Measurements from ENCODE around the gene ASGR1.
"Not testable (repeated sequence)": the region's sequence is repeated elsewhere in the genome, so short reads cannot be mapped to it uniquely, and the experiment has no call there.

Gene ASGR1

DNA sequence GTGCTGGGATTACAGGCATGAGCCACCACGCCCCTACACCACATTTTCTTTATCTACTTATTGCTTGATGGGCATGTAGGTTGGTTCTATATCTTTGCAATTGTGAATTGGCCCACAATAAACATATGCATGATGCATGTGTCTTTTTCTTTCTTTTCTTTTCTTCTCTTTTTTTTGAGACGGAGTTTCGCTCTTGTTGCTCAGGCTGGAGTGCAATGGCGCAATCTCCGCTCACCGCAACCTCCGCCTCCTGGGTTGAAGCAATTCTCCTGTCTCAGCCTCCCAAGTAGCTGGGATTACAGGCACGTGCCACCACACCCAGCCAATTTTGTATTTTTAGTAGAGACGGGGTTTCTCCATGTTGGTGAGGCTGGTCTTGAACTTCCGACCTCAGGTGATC is 20.7 kb downstream of the ASGR1 start:
- DNase-seq (ENCODE audit: low read depth) = not testable (repeated sequence)

DNA sequence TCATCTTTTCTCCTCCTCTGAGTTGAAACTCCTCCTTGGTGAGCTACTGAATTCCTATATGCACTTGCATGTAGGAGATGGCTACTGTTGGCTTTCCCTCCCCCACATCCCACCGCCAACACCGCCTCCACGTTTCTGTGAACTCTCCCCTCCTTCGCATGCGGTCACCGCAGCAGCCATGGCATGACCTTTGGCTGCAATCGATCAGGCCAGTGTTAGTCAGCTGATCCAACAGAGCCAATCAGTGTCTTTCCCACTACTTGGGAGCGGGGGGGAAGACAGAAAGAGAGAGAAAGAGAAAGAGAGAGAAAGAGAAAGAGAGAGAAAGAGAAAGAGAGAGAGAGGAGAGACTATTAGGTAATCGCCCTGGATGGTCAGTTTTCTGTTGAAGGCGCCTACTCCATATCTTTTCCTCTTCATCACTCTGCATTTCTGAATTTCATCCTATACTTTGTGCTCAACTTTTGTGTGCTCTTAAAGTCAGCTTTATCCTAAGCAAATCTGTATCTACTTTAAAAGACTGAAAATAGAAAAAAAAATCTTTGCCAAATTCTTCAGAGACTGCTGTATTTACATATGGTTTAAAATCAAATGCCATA is 22.7 kb downstream of the ASGR1 start:
- no peak for DNase-seq (ENCODE audit: low read depth)

DNA sequence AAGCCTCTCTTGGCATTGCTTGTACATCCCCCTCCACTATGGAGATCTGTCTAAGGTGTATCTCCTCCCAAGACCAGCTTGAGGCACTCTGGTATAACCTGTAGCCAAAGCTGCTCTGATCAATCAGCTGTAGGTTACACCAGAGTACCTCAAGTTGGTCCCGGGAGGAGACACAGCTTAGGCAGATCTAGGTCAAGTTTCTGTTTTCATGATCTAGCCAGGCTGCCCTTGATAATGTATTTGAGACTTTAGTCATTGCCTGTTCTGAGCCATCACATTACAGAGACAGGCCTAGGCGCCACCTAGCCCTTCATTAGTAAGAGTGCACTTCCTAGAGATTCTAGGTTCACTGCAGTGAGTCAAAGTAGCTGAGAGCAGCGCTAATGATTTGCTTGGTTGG is 31.4 kb downstream of the ASGR1 start:
- no peak for DNase-seq (ENCODE audit: low read depth)

DNA sequence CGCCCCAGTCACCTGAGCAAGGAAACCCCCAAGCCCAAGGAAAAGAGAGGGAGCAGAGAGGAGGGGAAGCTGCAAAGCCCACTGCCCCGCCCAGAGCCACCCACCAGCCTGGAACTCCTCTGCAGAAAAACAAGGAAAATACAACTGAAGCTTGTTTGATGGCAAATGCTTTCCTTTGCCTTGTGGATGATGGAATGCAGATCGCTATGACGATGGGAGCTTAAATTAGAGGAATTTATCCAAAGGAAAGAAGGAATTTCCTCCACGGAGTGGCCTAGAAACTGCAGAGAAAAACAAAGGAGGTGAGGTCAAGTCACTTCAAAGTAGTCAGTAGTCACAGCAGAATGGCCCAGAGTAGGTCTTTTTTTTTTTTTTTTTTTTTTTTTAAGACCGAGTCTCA is 33.1 kb downstream of the ASGR1 start:
- no peak for DNase-seq (ENCODE audit: low read depth)

DNA sequence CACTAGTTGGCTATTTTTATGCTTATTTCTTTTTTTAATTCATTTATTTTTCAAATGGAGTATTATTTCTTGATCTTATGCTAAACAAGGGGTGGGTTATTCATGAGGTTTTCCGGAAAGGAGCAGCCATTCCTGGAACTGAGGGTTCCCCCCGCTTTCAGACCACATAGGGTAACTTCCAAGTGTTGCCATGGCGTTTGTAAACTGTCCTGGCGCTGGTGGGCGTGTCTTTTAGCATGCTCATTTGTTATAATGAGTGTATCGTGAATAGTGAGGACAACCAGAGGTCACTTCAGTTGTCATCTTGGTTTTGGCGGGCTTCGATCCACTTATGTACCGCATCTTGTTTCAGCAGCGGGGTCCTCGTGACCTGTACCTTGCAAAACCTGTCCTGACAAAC is 35.0 kb downstream of the ASGR1 start:
- no peak for DNase-seq (ENCODE audit: low read depth)

DNA sequence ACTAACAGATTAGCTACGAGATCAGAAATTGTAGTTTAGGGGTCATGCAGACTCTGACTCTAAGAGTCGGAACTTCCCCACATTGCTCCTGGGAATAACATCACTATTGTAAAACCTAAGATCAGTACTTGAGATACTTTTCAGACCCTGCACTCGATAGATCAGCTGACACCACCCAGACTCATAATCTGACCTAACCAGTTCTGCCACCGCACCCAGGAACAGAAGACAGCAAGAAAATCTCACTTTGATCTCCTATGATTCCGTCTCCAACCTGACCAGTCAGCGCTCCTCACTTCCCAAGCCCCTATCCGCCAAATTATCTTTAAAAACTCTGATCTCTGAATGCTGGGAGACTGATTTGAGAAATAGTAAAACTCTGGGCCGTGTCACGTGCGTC is 37.3 kb downstream of the ASGR1 start:
- no peak for DNase-seq (ENCODE audit: low read depth)

DNA sequence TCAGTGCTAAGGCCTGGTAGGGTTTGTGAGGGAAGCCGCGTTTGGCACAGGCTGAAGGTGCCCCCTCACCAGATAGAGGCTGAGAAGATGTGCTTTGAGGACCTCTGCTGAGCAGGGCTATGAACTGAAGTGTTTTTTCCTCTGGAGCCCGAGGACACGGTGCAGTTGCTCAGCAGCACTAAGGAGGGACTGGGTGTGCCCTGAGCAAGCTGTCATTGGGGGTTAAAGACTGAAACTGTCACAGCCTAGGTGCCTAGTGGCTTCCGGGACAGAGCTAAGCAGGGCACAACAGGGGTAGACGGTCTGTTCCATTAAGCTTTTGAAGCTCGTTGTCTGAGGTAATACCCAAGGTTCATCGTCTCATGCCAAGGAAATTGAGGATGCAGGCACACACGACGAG is 39.8 kb downstream of the ASGR1 start:
- no peak for DNase-seq (ENCODE audit: low read depth)

DNA sequence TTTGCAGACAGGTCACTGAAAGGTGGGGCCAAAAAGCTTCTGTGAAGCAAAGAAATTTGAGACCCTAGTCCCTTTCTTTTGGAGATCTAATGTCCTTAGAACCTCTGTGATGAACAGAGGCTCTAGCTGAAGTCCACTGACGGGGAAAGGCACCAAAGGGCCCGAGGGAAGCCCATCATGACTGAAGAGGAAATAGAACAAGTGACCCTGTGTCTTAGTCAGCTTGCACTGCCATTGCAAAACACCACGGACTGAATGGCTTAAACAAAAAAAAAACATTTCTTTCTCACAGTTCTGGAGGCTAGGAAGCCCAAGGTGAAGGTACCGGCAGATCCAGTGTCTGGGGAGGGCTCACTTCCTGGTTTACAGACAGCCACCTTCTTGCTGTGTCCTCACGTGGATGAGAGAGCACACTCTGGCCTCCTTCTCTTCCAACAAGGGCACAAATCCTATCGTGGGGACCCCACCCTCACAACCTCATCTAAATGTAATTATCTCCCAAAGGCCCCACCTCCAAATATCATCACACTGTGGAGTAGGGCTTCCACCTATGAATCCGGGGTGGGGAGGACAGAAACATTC is 40.3 kb downstream of the ASGR1 start:
- DNase-seq (ENCODE audit: low read depth) = no peak

DNA sequence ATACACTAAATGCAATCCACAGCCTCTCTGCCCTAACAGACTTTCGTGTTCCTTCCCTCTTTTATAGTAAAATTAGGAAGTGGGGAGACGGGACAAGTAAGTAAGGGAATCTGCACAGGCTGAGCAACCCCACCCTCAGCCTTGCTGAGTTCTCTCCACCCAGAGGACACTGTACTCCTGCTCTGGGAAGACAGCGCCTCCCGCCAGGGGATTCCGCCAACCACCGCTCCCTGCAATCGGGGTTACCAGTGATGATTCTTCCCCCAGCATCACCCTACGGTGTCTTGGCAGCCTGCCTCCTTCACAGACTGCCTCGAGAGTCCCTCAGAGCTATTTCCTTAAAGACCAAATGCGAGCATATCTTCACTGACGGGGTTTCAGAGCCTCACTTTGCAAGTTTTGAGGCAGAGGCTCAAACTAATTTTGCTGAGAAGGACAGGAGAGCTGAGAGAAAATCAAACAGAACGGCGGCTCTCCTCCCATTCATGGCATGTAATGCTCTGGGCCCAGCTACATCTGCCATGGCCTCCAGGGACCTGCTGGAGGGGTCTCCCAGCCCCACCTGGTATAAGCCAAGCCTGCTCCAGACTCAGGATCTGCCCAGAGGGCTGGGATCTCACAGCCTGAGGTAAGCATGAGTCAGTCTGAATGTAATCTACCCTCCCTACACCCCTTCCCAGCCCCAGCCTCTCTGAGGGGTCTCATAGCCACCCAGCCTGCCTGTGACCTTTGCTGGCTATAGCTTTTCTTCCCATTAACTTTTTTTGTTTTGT is 41.8 kb downstream of the ASGR1 start:
- no peak for DNase-seq (ENCODE audit: low read depth)

DNA sequence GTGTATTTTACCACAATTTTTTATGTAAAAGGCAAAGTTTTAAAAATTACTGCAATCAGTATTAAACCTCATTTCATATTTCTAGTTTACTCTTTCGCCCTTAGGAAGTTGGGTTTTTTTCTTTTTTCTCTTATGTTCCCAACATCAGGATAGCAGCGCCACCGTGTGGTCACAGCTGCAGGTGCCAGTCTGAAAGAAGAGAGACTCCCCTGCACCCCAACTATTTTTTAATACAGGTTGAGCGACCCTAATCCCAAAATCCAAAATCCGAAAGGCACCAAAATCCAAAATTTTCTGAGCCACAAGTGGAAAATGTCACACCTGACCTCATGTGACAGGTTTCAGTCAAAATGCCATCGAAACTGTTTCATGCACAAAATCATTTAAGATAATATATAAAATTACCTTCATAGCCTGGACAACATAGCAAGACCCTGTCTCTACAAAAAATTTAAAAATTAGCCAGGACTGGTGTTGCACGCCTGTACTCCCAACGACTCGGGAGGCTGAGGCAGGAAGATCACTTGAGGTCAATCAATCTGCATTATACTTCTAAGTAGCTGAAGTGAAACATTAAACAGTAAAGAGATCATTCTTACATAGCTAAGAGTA is 42.8 kb downstream of the ASGR1 start:
- DNase-seq (ENCODE audit: low read depth) = peak; percentile 73

DNA sequence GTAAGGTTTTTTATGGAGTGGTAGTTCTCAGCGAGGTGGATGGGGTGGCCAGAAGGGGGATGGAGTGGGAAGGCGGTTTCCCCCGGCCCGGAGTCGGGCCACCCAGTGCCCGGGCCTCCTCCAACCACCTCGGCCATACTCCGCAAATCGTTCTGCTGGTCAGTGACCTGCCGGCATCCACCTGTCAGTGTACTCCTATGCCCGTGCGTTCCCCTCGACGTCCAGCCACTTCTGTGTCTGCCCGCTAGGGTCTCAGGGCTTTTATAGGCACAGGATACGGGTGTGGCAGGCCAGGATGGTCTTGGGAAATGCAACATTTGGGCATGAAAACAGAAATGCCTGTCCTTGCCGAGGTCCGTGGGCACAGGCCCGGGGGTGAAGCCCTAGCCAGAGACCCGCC is 45.3 kb downstream of the ASGR1 start:
- no peak for DNase-seq (ENCODE audit: low read depth)

DNA sequence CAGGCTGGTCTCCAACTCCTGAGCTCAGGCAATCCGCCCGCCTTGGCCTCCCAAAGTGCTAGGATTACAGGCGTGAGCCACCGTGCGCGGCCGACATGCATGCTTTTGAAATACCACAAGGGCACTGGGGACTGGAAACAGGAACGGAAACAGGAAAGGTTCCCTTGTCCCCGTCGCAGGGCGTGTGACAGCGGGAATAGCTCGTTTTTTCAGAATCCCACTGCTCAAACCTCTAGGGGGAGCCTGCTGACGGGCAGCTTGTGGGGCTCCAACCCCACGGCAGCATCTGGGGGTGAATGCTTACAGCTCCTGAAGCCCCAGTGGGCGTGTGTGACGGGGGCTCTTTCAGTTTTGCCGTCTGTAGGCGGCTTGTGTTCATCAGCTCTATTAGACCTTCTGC is 45.7 kb downstream of the ASGR1 start:
- DNase-seq (ENCODE audit: low read depth) = no peak

DNA sequence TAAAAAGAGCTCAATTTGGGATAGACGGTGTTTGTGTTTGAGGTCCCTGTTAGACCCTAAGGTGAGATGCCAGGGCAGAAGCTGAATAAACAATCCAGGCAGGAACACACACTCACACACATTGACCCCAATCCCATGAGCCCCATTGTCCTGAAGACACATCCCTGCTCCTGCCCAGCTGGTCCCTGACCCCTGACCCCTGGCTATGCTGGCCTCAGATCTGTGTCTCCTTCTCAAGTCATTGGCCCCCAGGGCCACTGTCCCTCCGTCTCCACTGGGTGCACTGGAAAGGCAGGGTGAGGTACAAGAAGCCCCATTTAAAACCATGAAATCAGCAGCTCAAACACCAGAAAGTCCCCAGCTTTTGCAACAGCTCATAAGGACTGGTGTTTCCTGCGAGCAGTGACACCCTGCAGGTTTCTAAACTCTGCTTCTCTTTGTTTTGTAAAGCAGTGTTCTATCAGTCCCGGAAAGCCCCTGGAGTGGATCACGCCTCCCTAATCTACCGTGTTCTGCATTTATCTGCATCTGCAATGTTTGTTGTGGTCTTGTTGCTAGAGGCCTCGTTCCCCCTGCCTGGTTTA is 46.6 kb downstream of the ASGR1 start:
- DNase-seq (ENCODE audit: low read depth) = peak; percentile 70

DNA sequence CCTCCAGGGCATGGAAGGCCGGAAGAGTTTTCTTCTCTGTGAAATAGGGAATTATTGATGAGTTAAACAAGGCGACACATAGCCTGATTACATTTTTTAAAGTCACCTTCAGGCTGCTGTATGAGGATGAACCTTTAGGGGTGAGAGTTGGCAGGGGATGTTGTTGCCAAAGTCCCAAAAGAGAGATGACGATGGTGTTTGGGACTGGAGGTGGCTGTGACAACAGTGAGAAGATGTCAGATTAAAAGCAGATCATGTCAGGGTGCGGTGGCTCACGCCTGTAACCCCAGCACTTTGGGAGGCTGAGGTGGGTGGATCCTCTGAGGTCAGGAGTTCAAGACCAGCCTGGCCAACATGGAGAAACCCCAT is 47.8 kb downstream of the ASGR1 start:
- DNase-seq (ENCODE audit: low read depth) = no peak

DNA sequence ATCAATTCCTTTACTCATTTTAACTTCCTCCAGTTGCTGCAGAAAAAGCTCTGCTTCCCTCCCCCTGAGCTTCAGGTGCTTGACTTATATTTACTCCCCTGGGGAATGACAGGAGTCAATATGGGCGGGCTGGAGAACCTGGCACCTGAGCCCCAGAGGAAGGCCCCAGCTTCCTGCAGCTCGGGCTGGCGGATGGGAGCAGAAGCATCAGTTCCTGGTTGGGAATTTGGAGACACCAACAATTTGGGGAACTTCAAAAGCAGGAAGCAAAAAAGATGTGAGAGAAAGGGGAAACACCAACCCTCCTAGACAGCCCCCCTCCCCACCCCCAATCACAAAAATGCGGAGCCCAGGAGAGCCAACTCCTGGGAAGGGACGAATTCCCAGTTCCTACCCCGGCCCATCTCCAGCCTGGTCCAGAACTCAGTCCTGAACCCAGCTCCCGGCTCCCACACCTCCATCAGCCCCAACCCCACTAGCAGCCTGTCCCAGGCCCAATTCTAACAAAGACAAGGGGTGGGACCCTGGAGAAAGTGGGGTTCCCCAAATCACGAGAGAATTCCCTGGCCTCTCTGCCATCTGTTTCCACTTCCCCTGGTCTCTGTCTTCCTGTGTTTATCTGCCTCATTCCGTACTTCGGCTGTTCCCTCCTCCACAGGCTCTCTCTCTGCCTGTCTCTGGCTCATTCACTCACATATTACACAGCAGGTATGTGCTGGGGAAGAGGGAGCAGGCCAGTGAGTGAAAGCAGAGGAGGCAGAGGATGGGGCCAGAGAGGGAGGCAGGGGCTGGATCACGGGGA is 48.3 kb downstream of the ASGR1 start:
- no peak for DNase-seq (ENCODE audit: low read depth)

DNA sequence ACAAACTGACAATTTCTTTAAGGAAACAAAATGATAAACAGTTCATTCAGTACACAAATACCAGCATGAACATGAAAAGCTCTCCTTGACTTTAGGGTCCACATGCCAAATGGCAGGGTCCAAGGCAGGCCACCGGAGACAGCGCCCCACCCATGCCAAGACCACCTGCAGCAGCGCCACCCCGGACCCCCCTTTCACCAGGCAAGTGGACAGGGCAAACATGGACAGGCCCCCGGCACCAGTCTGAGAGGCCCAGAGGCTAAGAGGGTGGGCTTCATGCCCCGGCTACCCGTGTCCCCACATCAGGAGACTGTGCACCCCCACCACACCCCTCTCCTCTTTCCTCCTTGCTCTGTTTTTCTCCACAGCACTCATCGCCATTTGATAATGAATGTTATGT is 49.9 kb downstream of the ASGR1 start:
- DNase-seq (ENCODE audit: low read depth) = no peak

DNA sequence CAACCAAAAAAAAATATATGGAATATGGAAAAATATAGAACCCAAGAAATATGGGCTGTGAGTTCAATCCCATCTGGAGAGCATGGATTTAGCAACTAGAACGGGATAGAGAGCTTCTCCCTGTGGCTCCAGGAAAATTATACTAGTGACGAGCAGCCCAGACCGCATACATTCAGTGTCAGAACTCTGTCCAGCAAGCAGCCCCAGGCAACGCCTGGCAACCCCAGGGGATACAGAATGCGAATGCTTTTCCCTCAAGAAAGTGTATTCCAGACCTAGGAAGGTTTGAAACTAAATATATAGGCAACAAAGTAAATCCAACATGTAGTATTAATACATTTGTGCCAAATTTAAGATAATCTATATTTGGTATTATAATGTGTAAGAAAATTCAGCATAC is 51.0 kb downstream of the ASGR1 start:
- no peak for DNase-seq (ENCODE audit: low read depth)

DNA sequence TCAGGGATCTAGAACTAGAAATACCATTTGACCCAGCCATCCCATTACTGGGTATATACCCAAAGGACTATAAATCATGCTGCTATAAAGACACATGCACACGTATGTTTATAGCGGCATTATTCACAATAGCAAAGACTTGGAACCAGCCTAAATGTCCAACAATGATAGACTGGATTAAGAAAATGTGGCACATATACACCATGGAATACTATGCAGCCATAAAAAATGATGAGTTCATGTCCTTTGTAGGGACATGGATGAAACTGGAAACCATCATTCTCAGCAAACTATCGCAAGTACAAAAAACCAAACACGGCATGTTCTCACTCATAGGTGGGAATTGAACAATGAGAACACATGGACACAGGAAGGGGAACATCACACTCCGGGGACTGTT is 51.7 kb downstream of the ASGR1 start:
- not testable (repeated sequence) for DNase-seq (ENCODE audit: low read depth)

DNA sequence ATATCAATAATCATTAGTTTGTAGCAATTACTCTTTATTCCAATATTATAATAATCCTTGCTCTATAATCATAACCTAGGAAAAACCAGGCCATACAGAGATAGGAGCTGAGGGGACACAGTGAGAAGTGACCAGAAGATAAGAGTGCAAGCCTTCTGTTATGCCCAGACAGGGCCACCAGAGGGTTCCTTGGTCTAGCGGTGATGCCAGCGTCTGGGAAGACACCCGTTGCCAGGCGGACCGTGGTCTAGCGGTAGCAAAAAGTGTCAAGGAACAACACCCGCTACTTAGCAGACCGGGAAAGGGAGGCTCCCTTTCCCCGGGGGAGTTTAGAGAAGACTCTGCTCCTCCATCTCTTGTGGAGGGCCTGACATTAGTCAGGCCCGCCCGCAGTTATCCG is 52.8 kb downstream of the ASGR1 start:
- not testable (repeated sequence) for DNase-seq (ENCODE audit: low read depth)

DNA sequence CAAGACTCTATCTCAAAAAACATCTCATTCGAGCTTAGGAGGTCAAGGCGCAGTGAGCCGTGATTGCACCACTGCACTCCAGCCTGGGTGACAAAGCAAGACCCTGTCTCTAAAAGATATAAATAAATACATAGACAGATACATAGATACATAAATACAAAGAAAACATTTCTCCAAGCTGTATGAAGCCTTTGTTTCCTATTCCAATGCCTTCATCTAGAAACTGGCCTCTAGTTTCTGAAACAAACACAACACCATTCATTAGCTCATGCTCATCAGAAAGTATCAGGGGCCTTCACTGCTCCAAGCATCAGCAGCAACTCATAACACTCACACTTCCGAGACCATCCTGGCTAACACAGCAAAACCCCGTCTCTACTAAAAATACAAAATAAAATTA is 54.2 kb downstream of the ASGR1 start:
- DNase-seq (ENCODE audit: low read depth) = no peak

DNA sequence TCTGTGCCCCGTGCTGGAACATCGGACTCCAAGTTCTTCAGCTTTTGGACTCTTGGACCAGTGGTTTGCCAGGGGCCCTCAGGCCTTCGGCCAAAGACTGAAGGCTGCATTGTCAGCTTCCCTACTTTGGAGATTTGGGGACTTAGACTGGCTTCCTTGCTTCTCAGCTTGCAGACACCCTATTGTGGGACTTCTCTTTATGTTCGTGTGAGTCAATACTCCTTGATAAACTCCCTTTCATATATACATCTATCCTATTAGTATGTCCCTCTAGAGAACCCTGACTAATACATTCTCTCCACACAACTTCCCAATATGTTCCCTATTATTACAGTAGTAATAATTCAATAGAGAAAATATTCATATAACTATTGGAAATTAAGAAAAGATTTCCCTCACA is 55.3 kb downstream of the ASGR1 start:
- DNase-seq (ENCODE audit: low read depth) = no peak
